ENCODE data around the gene MRPL34. TPM values are rescaled to one million over a fixed set of nuclear protein-coding genes. Genes with fewer than 3 reads are reported as not detected.
"Not testable (repeated sequence)": the region's sequence is repeated elsewhere in the genome, so short reads cannot be mapped to it uniquely, and the experiment has no call there.

The MRPL34 gene
- total RNA-seq: 102 TPM

- peak; percentile 98 for DNase-seq (ENCODE audit: low spot score)
These were observed at the start of gene MRPL34 for GRCh38 chr19:17305517-17306284. Gene MRPL34 (plus strand): TSS chr19:17305872. CDS start chr19:17305893, 21 bp downstream.

GRCh38 chr19:17256130-17256529, 49.5 kb upstream of the MRPL34 start:
- no peak for DNase-seq (ENCODE audit: low spot score)

GRCh38 chr19:17259118-17259780, 46.4 kb upstream of the MRPL34 start:
- no peak for DNase-seq (ENCODE audit: low spot score)

- DNase-seq (ENCODE audit: low spot score): no peak
These were observed 45.7 kb upstream of the MRPL34 start for GRCh38 chr19:17259934-17260333.

- DNase-seq (ENCODE audit: low spot score): peak; percentile 82
These were observed 44.8 kb upstream of the MRPL34 start for GRCh38 chr19:17260842-17261325.

GRCh38 chr19:17262557-17262956, 43.1 kb upstream of the MRPL34 start:
- DNase-seq (ENCODE audit: low spot score): no peak

- DNase-seq (ENCODE audit: low spot score): no peak
These were observed 41.7 kb upstream of the MRPL34 start for GRCh38 chr19:17263712-17264640.

- DNase-seq (ENCODE audit: low spot score): peak; percentile 26
These were observed 41.1 kb upstream of the MRPL34 start, which contains the start of gene USHBP1 for GRCh38 chr19:17264641-17264979. Gene USHBP1 (minus strand): TSS chr19:17264745. CDS start chr19:17264299, 446 bp downstream.

GRCh38 chr19:17266026-17266425, 39.6 kb upstream of the MRPL34 start:
- no peak for DNase-seq (ENCODE audit: low spot score)

- no peak for DNase-seq (ENCODE audit: low spot score)
These were observed 39.1 kb upstream of the MRPL34 start for GRCh38 chr19:17266589-17266974.

GRCh38 chr19:17266975-17267788, 38.5 kb upstream of the MRPL34 start, which contains the start of gene BABAM1:
Gene BABAM1 (plus strand): TSS chr19:17267443. CDS start chr19:17268807, 1,364 bp downstream.
- DNase-seq (ENCODE audit: low spot score): peak; percentile 99

- no peak for DNase-seq (ENCODE audit: low spot score)
These were observed 36.9 kb upstream of the MRPL34 start for GRCh38 chr19:17268754-17269153.

- DNase-seq (ENCODE audit: low spot score): not testable (repeated sequence)
These were observed 30.8 kb upstream of the MRPL34 start for GRCh38 chr19:17274892-17275291.

GRCh38 chr19:17275441-17276175, 30.1 kb upstream of the MRPL34 start:
- DNase-seq (ENCODE audit: low spot score): no peak

- no peak for DNase-seq (ENCODE audit: low spot score)
These were observed 26.2 kb upstream of the MRPL34 start for GRCh38 chr19:17279436-17279835.

GRCh38 chr19:17281391-17282304, 24.0 kb upstream of the MRPL34 start, which contains the start of gene ANKLE1:
Gene ANKLE1 (plus strand): TSS chr19:17281901. CDS start chr19:17281921, 20 bp downstream.
- DNase-seq (ENCODE audit: low spot score): no peak

- DNase-seq (ENCODE audit: low spot score): peak; percentile 83
These were observed 23.1 kb upstream of the MRPL34 start for GRCh38 chr19:17282488-17283125.

- no peak for DNase-seq (ENCODE audit: low spot score)
These were observed 22.1 kb upstream of the MRPL34 start for GRCh38 chr19:17283504-17283996.

All from mucosa of gallbladder (tissue), 1 donor.